NCI-H1930 (cell line): ENCODE results near the gene MAP7.

Experiments
- DNase-seq, 2 experiments: peaks; one replicate each; lab custom pipeline; 2025; lab: John Stamatoyannopoulos, UW

Gene MAP7

DNA sequence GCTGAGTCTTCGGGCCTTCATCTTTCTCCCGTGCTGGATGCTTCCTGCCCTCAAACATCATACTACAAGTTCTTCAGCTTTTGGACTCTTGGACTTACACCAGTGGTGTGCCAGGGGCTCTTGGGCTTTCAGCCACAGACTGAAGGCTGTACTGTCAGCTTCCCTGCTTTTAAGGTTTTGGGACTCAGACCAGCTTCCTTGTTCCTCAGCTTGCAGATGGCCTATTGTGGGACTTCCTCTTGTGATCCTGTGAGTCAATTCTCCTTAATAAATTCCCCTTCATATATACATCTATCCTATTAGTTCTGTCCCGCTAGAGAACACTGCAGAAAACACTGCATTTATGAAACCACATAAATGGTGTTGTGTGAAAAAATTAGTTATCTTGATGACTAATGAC is 246.7 kb downstream of the MAP7 start:
- DNase-seq = no peak

DNA sequence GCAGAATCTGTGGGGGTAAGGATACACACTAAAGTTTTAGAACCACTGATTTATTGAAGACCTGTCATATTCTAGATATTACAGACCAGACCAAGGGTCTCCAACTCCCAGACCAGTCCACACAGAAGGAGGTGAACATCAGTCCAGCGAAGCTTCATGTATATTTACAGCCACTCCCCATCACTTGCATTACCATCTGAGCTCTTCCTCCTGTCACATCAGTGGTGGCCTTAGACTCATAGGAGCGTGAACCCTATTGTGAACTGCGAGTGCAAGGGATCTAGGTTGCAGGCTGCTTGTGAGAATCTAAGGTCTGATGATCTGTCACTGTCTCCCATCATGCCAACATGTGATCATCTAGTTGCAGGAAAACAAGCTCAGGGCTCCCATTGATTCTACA is 255.6 kb downstream of the MAP7 start:
- DNase-seq = no peak
